Measurements from ENCODE around the gene MAP4K3.
A peak's percentile ranks its signal among the peaks of the same experiment; 100 is the strongest.

Gene MAP4K3

DNA sequence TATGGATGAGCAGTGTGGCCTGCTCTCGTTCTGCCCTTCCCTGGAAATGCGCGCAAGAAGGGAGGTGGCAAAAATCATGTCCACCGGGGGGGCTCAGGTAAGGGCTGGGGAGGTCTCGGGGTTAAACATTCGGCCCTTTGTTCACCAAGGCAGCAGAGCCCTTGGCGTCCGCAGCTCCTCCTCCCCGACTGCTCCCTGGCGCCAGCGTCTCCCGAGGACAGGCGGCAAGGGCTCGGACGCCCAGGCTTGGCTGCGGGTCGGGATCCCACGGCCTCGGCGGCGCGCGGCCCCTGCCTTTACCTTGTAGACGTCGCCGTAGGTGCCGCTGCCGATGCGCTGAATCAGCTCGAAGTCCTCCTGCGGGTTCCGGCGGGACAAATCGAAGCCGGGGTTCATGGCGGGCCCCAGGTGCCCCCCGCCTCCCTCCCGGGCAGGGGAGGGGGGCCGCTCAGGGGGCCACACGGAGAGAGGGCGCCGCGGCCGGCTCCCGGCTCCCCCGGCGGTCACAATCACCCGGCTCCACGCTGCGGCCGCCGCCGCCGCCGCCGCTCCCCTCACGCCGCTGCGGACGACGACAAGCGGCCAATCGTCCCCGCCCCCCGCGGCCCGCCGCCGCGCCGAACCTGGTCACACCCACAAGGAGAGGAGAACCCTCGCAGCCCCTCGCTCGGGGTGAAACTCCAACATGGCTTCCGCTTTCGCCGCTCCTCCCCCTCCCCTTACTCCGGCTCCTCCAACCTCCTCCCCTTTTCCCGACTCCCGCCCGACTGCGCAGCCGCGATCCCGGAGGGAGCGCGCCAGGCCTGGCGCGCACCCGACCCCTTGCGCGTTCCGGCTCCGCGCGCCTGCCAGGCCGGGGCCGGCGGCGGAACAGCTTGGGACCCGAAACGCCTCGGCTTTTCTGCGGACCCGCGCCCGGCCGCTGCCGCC, at the start of gene MAP4K3:
TSS of gene MAP4K3 (minus strand) at position 694 of the 930 bp plus-strand sequence. CDS start at position 396, 298 bp downstream.
- DNase-seq: peak; percentile 94

DNA sequence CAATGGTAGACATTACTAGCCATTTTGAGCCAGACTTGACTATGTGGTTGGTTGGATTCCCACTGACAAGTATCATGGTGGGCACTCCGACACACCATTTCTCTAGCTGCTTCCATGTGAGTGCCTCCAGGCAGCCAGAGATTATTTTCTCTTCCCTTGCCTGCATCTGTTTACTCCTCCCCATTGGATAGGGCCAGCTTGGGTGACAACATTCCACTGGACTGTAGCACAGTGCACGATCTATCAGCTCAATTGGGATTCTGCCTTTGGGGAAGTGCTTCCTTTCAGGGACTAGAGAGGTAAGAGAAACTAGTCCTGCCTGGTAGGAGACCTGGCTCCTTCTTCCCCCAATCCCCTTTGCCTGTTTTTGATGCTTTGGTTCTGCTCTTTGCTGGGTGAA, 49.0 kb upstream of the MAP4K3 start:
- no peak for DNase-seq

DNA sequence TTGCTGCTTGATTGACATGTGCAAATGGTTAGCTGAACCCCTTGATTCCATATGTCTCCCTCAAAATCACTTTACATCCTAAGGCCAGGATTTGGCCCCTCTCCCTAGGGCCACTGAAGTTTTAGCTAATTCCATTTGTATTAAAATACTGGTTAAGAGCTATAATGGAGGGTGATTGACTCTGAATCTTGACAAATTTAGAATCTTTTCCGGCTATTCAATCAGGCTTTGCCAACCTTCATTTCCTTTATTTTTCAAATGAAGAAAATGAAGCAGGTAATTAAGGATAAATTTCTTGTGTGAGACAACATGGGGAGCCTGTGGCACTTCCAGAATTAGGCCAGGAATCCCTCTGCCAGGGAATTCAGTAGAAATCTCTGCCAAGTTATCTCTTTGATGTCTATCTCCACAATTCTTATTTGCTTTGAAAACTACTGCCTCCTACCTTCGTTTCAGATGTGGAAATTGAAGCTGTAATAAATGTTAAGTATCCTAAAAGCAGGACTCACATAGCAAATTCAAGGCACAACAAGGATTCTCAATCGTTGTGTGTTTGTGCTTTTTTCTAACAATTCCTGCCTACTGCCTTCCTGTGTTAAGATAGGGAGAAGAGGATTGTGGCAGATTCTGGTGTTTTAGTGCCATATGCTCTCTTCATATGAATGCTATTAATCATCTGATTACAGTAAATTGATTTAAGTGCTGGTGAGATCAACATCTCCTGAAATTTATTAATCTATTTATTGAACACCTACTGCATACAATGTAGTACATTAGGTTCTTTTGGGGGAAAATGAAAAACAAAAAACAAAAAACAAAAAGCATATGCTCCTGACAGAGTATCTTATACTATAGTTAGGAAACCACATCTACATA, 47.8 kb upstream of the MAP4K3 start:
- no peak for DNase-seq

DNA sequence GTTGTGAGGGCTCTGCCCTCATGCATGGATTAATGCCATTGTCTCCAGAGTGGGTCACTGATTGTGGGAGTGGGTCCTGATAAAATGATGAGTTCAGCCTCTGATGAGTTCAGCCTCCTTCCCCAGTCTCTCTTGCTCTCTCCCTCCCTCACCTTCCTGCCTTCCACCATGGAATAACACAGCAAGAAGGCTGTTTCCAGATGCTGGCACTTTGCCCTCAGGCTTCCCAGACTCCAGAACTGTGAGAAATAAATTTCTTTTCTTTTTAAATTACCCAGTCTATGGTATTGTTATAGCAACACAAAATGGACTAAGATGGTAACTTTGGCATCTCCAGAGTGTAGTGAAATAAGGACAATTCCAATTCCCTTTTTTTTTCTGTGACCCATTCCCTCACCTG, 47.1 kb upstream of the MAP4K3 start:
- DNase-seq: no peak

DNA sequence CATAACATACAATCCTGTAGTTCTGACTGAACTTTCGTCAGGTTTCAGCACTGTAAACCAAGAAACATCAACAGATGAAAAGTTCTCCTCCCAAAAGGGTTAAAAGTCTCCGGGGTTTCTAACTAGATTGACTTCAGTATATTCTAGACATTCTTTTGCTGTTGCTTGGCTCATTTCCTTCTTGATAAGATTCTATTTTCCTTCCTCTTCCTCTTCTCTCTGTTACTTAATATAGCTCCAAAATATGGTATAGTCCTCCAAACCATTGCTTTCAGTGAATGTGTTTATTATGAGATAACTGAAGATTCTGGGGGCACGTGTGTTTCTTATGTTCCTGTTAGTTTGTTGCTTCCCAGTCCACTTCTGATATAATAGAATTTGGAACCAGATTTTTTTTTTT, 46.4 kb upstream of the MAP4K3 start:
- DNase-seq: no peak

DNA sequence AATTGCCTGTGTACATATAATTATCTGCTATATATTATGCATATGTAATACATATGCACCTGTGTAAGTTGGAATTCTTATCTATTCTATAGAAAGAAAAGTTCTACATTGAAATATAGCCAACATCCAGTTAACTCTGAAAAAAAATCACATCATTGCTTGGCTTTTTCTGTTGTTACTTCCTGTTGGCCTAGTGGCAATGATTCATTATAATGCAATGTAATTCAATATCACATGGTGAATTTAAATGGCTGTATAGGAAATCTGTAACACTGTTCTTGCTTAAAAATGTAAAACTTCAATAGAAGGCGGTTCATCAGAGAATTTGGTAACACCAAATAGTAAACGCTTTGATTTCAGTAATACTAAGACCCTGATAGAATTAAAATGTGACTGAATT, 44.5 kb upstream of the MAP4K3 start:
- no peak for DNase-seq

DNA sequence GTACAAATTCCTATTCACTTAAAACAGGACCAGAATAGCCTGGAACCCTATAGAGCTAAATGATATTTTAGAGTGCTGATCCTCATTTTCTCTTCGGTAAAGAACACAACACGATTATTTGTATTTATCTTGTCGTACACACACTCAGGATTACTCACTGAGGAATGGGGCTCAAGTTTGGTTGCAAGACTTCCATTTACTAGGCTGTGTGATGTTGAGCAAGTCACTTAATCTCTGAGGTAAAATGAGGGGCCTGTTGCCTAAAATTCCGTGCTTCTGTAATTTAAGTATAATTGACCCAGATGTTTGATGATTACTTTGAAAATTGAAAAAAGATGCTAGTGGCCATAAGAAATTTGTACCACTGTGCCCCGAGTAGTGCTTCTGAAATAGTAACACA, 42.6 kb upstream of the MAP4K3 start:
- DNase-seq: no peak

DNA sequence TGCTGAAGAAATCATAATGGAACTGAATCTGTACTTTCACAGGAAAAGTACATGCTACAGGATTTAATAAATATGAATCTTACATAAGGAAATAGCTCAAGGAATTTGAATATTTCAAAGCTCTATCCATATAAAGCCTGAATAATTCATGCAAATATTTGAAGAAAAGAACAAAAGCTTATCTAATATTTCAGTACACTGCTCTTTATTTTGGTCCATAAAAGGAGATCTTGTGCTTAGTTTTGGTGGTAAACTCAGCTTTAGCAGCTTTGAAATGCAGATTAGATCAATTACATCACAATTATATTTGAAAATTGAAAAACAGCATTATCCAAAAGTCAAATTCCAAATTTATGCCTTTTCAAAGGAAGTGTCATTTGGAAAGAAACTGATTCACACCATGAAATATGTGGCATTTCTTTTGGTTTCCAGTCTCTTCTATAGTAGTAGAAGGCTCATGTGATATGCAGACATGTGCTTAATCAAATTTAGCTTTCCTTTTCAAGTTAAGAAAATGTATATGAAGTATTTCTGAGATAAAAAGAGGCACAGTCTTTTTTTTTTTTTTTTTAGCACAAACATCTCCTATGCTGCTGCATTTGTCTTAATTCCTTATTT, 42.1 kb upstream of the MAP4K3 start:
- DNase-seq: no peak

DNA sequence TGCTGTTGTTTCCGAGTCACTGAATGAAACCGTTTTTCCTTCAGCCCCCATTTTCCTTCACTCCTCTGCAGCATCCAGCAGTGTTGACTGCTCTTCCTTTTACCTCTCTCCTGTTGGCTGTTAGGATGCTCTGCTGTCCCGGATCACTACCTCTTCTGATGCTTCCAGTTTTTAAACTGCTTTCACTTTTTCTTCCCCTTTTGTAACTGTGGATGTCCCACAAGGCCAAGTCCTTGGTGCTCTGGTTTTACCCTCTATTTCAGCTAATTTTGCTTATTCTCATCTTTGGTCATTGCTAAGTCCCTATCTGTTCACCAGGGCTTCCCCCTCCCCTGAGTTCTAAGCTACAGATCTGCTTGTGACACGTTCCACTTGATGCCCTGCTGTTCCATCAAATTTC, 39.4 kb upstream of the MAP4K3 start:
- no peak for DNase-seq

DNA sequence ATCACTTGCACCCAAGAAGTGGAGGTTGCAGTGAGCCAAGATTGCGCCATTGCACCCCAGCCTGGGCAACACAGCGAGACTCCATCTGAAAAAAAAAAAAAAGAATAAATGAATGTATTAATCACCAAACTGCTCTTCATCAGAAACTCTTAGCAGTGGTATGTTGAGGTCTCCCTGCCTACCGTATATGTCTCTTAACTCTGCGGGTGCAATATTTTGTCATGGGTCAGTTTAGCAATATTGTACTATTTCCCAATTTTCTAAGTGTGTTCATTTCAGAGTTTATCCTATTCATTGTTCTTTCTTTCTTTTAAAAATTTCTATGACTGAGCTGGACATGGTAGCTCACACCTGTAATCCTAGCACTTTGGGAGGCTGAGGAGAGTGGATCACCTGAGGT, 37.9 kb upstream of the MAP4K3 start:
- no peak for DNase-seq

DNA sequence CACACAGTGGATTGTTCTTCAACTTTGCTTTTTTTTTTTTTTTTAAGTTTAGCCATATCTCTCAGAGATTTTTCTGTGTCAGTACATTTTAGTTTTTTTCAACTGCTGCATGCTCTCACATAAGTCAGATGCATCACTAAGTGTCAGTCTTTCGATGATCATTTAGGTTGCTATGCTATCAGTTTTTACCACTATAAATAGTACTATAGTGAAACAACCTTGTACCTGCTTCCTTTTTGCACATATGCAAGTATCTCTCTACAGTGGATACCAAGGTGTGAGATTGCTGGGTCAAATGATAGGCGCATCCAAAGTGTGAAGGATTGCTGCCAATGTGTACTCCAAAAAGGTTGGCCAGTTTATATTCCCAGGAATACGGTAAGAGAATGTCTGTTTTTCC, 33.5 kb upstream of the MAP4K3 start:
- no peak for DNase-seq

DNA sequence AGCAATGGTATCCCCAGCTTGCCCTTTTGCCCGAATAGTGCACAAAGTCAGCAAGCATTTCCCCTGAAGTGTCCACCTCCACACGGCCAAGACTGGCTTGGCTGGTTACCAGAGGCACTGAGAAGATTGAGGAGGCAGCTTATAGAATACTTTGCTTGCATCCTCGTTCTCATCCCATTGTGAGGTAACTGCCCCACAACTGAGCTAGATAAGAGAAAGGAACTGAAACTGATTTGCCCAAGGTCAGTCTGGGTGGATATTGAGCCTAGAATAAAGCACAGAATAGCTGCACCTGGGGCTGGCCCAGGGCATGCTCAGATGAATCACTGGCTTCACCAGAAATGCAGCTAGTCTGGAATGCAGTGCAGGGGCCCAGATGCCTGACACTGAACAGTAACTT, 32.7 kb upstream of the MAP4K3 start:
- no peak for DNase-seq

DNA sequence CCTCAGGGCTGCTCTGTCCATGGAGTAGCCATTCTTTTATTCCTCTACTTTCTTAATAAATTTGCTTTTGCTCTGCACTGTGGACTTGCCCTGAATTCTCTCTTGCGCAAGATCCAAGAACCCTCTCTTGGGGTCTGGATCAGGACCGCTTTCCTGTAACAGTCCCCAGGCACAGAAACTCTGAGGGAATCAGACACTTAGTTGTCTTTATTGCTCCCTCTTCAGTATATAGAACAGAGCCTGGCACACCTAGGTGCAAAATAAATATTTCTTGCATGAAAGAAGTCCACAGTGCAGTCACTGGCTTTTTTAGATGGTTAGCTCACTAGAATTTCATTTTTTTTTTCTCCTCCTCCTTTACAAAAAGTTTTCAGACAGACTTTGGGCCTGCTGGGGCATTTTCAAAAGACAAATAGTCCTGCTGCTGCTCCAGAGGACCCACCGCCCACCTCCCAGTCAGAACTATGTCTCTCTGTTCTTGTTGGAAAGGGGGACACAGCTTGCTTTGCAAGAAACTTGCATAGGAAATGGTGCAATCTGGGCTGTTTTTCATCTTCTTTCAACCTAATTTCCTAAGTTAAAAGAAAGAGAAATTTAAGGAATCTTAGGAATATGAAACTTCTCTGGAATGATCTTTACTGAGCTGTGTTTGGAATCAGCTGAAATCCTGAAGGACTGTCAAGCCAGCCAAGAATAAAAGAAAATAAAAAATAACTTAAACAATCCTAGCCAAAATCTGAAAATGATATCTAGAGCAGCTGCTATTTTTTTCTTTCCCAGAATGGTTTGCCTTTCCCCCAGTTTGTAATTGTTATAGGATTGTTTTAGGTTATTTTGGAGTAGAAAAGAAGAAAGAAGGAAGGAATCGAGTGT, 31.7 kb upstream of the MAP4K3 start:
- DNase-seq: no peak

DNA sequence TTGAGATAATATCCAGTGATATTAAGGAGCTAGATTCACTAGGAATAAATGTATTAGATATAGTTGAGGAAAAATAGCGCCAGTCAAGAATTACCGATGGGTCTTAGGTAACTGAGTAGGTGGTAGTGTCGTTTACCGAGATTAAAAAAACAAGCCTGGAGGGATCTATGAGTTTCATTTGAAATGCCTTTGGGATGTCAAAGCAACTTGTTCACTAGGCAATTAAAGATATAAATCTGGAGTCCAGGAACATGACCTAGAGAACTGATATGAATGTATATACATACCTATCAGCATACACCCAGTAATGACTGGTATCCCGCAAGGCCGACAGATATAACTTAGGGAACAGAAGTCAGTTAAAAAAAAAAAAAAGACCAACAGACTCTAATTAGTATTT, 29.2 kb upstream of the MAP4K3 start:
- no peak for DNase-seq

DNA sequence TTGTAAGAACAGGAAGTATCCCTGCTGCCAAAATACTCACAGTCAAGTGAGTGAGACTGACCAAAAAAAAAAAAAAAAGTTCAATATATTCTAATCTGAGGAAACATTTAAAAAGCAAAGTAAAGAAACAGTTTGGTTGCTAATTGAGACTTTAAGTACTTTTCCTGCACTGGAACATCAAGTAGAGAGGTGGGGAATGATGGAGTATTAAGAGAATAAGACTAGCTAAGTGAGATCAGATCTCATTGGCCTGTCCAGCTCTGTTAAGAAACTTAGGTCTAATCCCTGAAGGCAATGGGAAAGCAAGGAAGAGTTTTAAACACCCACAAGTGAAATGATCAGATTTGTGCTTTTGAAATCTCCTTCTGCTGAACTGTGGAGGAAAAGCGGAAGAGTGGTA, 27.8 kb upstream of the MAP4K3 start:
- no peak for DNase-seq

DNA sequence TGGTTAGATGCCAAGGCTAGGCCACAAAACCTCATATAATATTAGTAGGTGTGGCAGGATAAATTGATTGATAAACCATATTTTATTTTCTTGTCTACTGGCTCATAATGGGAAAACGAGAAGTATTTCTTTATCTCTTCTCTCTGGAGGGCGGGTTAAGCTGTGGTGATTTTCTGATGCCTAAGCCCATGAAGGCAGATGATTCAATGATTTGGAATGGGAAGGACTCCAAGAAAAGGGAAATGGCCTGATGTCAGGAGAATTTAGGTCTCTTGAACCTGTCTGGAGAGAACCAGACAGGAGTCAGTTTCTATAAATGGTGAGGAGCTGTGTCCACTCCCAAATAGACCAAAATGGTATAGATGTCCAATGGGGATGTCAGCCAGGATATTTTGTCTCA, 18.7 kb upstream of the MAP4K3 start:
- DNase-seq: no peak

DNA sequence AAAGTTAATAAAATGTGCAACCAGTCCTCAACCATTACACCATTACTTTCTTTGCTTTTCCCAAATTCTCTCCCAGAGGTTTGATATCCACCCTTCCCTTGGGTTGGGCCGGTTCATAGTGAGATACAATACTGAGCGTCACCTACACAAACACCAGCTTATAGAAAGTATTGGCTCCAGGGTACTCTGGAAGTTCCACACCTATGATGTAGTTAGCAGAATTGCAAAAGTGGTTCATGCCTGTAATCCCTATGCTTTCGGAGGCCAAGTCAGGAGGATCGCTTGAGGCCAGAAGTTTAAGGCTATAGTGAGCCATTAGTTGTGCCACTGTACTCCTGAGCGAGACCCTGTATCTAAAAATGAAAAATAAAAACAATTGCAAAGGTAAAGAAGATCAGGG, 15.3 kb upstream of the MAP4K3 start:
- no peak for DNase-seq

DNA sequence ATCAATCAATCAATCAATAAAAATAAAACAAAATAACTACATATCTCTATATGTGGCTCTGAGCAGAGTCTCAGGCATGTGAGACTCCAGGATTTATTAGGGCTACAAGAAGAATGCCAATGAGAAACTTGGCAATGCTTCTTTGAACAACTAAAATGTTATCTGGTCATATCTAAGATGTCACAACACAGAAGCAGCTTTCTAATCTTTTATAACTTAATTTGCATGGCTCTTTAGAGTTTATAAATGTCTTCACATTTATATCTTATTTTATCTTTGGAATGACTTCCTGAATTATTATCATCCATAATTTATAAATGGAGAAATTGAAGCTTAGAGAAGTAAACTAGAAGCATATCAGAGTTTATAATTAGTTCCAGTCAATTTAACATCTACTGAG, 14.9 kb upstream of the MAP4K3 start:
- no peak for DNase-seq

DNA sequence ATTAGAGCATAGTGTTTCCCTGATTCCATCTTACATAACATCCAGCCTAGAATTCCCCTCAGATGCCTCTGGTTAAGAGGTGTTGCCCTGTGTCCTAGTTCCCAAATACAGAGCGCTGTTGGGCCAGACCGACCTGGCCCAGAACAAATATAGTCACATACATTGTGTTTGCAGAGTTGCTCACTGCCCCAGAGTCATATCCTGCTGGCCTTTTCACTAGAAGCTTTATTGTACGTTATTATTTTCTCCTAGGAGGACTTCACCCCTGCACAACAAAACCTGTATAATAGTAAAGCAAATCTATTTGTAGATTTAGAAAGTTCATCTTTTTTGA, 11.1 kb upstream of the MAP4K3 start:
- no peak for DNase-seq

DNA sequence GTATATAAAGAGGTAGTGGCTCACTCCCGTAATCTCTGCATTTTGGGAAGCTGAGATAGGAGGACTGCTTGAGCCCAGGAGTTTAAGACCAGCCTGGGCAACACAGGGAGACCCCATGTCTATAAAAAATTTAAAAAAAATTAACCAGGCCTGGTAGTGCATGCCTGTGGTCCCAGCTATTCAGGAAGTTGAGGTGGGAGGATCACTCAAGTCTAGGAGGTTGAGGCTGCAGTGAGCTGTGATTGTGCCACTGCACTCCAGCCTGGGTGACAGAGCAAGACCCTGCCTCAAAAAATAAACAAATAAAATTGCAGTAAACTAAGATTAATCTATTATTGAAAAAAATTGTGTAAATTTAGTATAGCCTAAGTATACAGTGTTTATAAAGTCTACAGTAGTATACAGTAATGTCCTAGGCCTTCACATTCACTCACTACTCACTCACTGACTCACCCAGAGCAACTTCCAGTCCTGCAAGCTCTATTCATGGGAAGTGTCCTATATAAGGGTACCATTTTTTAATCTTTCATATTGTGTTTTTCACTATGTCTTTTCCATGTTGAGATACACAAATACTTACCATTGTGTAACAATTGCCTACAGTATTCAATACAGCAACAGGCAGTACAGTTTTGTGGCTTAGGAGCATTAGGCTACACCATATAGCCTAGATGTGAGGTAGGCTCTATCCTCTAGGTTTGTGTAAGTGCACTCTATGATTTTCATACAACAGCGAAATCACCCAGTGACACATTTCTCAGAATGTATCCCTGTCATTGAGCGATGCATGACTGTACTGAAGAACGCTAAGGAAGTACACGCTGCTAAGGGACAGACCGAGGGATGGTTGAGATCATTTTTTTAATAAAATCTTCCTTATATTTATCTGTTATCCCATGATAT, 10.4 kb upstream of the MAP4K3 start:
- no peak for DNase-seq

DNA sequence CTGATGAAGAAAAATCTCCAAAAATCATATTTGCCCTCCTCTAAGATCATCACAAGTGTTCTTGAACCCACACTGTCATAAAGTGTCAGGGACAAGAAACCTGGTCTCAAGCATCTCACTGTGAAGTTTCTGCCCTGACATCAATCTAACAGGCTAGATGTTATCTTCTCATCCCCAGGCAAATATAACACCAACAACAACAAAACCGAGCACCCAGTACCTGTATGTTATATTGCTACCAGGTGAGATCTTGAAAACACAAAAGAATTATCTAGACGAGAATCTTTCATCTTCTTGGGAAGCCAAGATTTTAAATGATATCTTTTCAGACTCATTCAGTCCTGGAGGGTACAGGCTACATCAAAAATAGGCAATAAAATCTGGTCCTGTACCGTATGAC, 8.8 kb upstream of the MAP4K3 start:
- DNase-seq: no peak

DNA sequence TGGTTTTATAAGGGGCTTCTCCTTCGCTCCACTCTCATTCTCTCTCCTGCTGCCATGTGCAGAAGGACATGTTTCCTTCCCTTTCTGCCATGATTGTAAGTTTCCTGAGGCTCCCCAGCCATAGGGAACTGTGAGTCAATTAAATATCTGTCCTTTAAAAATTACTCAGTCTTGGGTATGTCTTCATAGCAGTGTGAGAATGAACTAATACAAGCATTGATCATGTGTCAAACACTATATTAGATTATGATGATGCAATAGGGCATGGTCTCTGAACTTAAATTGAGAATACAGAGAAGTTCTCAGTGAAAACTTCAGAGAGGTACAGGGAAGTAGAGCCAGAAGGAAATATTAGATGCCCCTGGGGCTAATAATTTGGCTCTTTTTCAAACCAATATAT, 5.9 kb upstream of the MAP4K3 start:
- no peak for DNase-seq
